K562 (cell line): ENCODE measurements around the gene SLC22A23. TPM values are rescaled to one million over a fixed set of nuclear protein-coding genes. Genes with fewer than 3 reads are reported as not detected.

ENCODE experiments used
- ATAC-seq: fragments of 200-7000 bp; cut with Tn5 transposase; 3 replicates; pipeline ENCODE4 v1.9.1; 2020; ENCODE audit warnings: moderate library complexity
- BruUV-seq: library from RNA; stranded (reverse); fragments of 400-500 nt; replicated peaks from 2 replicates; lab custom pipeline; 2021; lab: Mats Ljungman, UMichigan
- CTCF ChIA-PET: fragments of 300-600 bp; formaldehyde crosslinking; extraction: SDS; loops from one replicate; lab custom pipeline; 2021; ENCODE audit warnings: low intra/inter-chr PET ratio; lab: Yijun Ruan, JAX
- POLR2A ChIA-PET: fragments of 300-600, 350-650 bp; sonication (Branson Sonifier 250); formaldehyde crosslinking; extraction: SDS; loops from one replicate; lab custom pipeline; 2021; ENCODE audit warnings: antibody characterized with exemption, inconsistent platforms; lab: Yijun Ruan, JAX
- DNase-seq, 4 experiments: peaks; one replicate each; pipeline versions ENCODE4 v3.0.0 to v3.0.0-alpha.2; 2011 to 2018; ENCODE audit warnings: low spot score in 3 of 4, mixed read lengths in 3 of 4; ENCODE audit errors: extremely low read depth in 1 of 4
- FAIRE-seq: peaks from 2 replicates; lab custom pipeline; 2011; peaks lifted over from hg19 to GRCh38; lab: Jason Lieb, UNC
- H2AFZ ChIP-seq: 2 replicates; pipeline ENCODE4 v1.6.0; 2011; ENCODE audit warnings: low read depth, low read length, control low read depth, inconsistent platforms
- H3K27ac ChIP-seq: fragments of 200-600 bp; 3 replicates; pipeline ENCODE4 v1.8.0; 2011; ENCODE audit warnings: low read depth, mild to moderate bottlenecking, control low read depth, inconsistent platforms, low read length, moderate library complexity, mixed read lengths; ENCODE audit errors: extremely low read depth
- H3K27me3 ChIP-seq, 2 experiments: fragments of 300-600 bp in 1 of 2; 2 replicates in 1 of 2; 3 replicates in 1 of 2; pipeline versions ENCODE4 v1.6.0 to v1.8.0; 2011; ENCODE audit warnings: inconsistent platforms in 2 of 2, low read length in 2 of 2, mild to moderate bottlenecking in 1 of 2, mixed read lengths in 1 of 2, moderate library complexity in 1 of 2; ENCODE audit not compliant: control insufficient read depth in 2 of 2, insufficient read depth in 2 of 2
- H3K36me3 ChIP-seq: fragments of 300-600 bp; 3 replicates; pipeline ENCODE4 v1.8.0; 2011; ENCODE audit warnings: mild to moderate bottlenecking, low read length, inconsistent platforms; ENCODE audit not compliant: control insufficient read depth, insufficient read depth
- H3K4me1 ChIP-seq, 2 experiments: fragments of 200-600 bp in 1 of 2; replicated peaks in 1 of 2; 2 replicates in 1 of 2; 3 replicates in 1 of 2; pipeline versions ENCODE4 v1.5.1 to v1.8.0; 2011; ENCODE audit warnings: inconsistent platforms in 2 of 2, low read length in 2 of 2, mild to moderate bottlenecking in 1 of 2, mixed read lengths in 1 of 2, moderate library complexity in 1 of 2; ENCODE audit not compliant: control insufficient read depth in 2 of 2, insufficient read depth in 2 of 2
- H3K4me2 ChIP-seq: 2 replicates; pipeline ENCODE4 v1.6.1; 2011; ENCODE audit warnings: low read length, control low read depth, inconsistent platforms, mixed read lengths; ENCODE audit not compliant: insufficient read depth
- H3K4me3 ChIP-seq: fragments of 200-600 bp; sonication (generic), shearing (Covaris generic); 2 replicates; pipeline ENCODE4 v1.5.1; 2016; ENCODE audit warnings: control low read depth, inconsistent platforms
- H3K79me2 ChIP-seq: fragments of 200-600 bp; 3 replicates; pipeline ENCODE4 v1.8.0; 2011; ENCODE audit warnings: low read length, inconsistent platforms; ENCODE audit not compliant: control insufficient read depth, insufficient read depth
- H3K9ac ChIP-seq, 2 experiments: 2 replicates each; pipeline versions ENCODE4 v1.6.0 to v1.6.1; 2011; ENCODE audit warnings: low read depth in 2 of 2, low read length in 2 of 2, control low read depth in 1 of 2, inconsistent platforms in 1 of 2, mild to moderate bottlenecking in 1 of 2, mixed read lengths in 1 of 2; ENCODE audit not compliant: insufficient read depth in 1 of 2
- H3K9me1 ChIP-seq: one replicate; pipeline ENCODE4 v1.6.0; 2011; ENCODE audit warnings: inconsistent platforms, mild to moderate bottlenecking, low read length, moderate library complexity; ENCODE audit not compliant: control insufficient read depth, insufficient read depth
- H3K9me3 ChIP-seq: replicated peaks from 2 replicates; pipeline ENCODE4 v1.5.1; 2011; ENCODE audit warnings: low read depth, low read length, inconsistent platforms; ENCODE audit not compliant: control insufficient read depth, insufficient read depth
- H4K20me1 ChIP-seq: replicated peaks from 2 replicates; pipeline ENCODE4 v1.6.1; 2011; ENCODE audit warnings: low read length, inconsistent platforms, mixed read lengths; ENCODE audit not compliant: control insufficient read depth, insufficient read depth
- LEF1 ChIP-seq: fragments of 450-650 bp; IDR thresholded peaks from 2 replicates; pipeline ENCODE4 v1.6.1; 2016; ENCODE audit warnings: mild to moderate bottlenecking
- MGA ChIP-seq: fragments of 450-650 bp; IDR thresholded peaks from 2 replicates; pipeline ENCODE4 v1.6.1; 2016; ENCODE audit warnings: mild to moderate bottlenecking, moderate library complexity
- NFIC ChIP-seq: fragments of 450-650 bp; IDR thresholded peaks from 2 replicates; pipeline ENCODE4 v1.6.1; 2017; ENCODE audit warnings: mild to moderate bottlenecking, inconsistent platforms
- RBM25 ChIP-seq: fragments of 200-400 bp; formaldehyde crosslinking; IDR thresholded peaks from 2 replicates; pipeline ENCODE4 v1.6.1; 2018; ENCODE audit warnings: low read length, low read depth, moderate library complexity; ENCODE audit not compliant: severe bottlenecking
- TSC22D4 ChIP-seq: fragments of 450-650 bp; IDR thresholded peaks from 2 replicates; pipeline ENCODE4 v1.6.1; 2016; ENCODE audit warnings: missing genetic modification characterization, missing biosample characterization, control low read depth
- ZFX ChIP-seq: sonication (generic); formaldehyde crosslinking; IDR thresholded peaks from 2 replicates; pipeline ENCODE4 v1.8.0; 2022; ENCODE audit warnings: mild to moderate bottlenecking, missing genetic modification reagents, moderate library complexity
- WGBS: fragments of 100-300 bp; shearing (Covaris generic); methylation state at CpG from one replicate; pipeline ENCODE4 v1.1.6; 2016; ENCODE audit warnings: low coverage, mixed read lengths; ENCODE audit not compliant: insufficient coverage; ENCODE audit errors: missing lambda C conversion rate; 5-methylcytosine and 5-hydroxymethylcytosine counted together
- in situ Hi-C: fragments of 300-500 bp; cut with MboI; formaldehyde crosslinking; loops from 4 replicates; pipeline ENCODE4 v1.15.0; 2018; ENCODE audit warnings: inconsistent platforms, mixed read lengths
- intact Hi-C: fragments of 100-400 bp; cut with micrococcal nuclease; formaldehyde crosslinking; loops from 2 replicates; pipeline ENCODE4 v1.14.2; 2022
- polyA plus RNA-seq, 8 experiments: library from polyadenylated mRNA; depleted of rRNA in 4 of 8; stranded (reverse) in 5 of 8; unstranded in 3 of 8; fragments of >200 nt; fragmentation: Nextera tagmentation in 2 of 8; fragmentation: Illumina TruSeq in 1 of 8; extraction: Ambion mirVana in 2 of 8; extraction: Trizol in 1 of 8; gene quantifications; 2 replicates each; pipeline versions ENCODE4 v1.2.1 to v1.2.3, GENCODE V29; 2011 to 2014; ENCODE audit warnings: inconsistent platforms in 1 of 8, missing spikeins in 1 of 8
- total RNA-seq, 7 experiments: library from RNA; depleted of rRNA in 6 of 7; stranded (reverse); fragments of >200 nt in 6 of 7; fragmentation: Illumina TruSeq in 2 of 7; extraction: Trizol in 2 of 7; gene quantifications; 2 replicates each; pipeline versions ENCODE4 v1.2.1 to v1.2.3, GENCODE V29; 2011 to 2021; ENCODE audit warnings: low replicate concordance in 1 of 7

SLC22A23 gene
- total and polyA plus RNA-seq, 9 of the 15 experiments (the other 6 are each of a cell fraction or from before 2014, with no cell fraction given), result 0.30 to 8.7 (median 2.5) TPM

GRCh38 chr6:3442431-3443220 lies 14.2 kb downstream of the SLC22A23 start:
- Histone ChIP-seq H3K79me2 (peaks cover 8% of the 10 kb centered on the region; the same call in 1 of the 3 replicates), H2AFZ (peak overlapping the region; percentile 79), H4K20me1 (peaks cover 9% of the 10 kb centered on the region; the same call in 1 of the 2 replicates), H3K9me1 (no peaks in the 10 kb centered on the region), H3K4me3 (no peak overlapping the region), H3K9ac (peak overlapping the region in 1 of 2 experiments; percentile 60; a peak in 3 of 4 replicates), H3K27me3 (no peaks in the 10 kb centered on the region), H3K36me3 (no peaks in the 10 kb centered on the region), H3K9me3 (no peaks in the 10 kb centered on the region), H3K4me1 (peaks cover 31 to 34% of the 10 kb centered on the region in 2 experiments), H3K4me2 (peak overlapping the region; percentile 57), H3K27ac (peak overlapping the region; percentile 52)
- peak; percentile 99 for FAIRE-seq
- ChIA-PET CTCF (no interaction called here), POLR2A (interaction anchor here (0.5 to 2.8 kb wide), 13 partner anchors 8 to 1429 kb away, joined by 3 to 19 read pairs (median 3); no protein-coding TSS in a partner anchor)
- BruUV-seq, result no TSS peak
- intact Hi-C loops, result no loop called here
- in situ Hi-C loops, result no loop called here
- DNase-seq, result peak; percentile 49 to 80 (median 66)
- ATAC-seq, result peak; percentile 84
- whole genome bisulfite sequencing, result 21% methylated on average over 8 of the region's 8 CpGs
- TF ChIP-seq ZFX (CRISPR knock-in tag), result no peak
- no peak; the same call in 1 of the 2 replicates for TF ChIP-seq LEF1
- TF ChIP-seq TSC22D4 (tag), result no peak
- no peak for TF ChIP-seq RBM25
- TF ChIP-seq NFIC, result no peak
- TF ChIP-seq MGA, result no peak
